IPS-NIHi7 (cell line): ENCODE measurements around the gene LDB2.

Source experiments
- DNase-seq: peaks from one replicate; pipeline ENCODE4 v3.0.0; 2012; ENCODE audit warnings: mixed read lengths; ENCODE audit errors: extremely low spot score

Gene LDB2

DNA sequence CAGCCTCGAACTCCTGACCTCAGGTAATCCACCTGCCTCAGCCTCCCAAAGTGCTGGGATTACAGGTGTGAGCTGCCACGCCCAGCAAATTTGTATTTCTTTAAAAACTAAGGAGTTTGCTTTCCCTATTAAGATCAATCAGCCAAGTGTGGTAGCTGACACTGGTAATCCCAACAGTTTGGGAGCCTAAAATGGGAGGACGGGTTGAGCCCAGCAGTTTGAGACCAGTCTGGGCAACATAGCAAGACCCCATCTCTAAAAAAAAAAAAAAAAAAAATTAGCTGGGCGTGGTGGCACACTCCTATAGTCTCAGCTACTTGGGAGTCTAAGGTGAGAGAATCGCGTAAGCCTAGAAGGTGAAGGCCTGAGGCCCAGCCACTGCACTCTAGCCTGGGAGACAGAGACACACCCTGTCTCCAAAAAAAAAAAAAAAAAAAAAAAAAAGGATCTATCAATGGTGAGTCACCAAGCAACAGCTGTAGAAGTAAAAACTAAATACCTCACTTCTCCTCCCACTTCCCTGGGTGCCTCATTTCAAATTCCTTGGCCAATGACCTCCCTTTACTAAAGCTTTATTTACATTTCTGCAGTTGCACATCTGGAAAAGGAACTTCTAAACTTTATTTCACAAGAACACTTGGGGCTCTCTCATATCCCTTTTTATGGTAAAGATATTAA, 54.5 kb downstream of the LDB2 start:
- peak; percentile 33 for DNase-seq

- DNase-seq: no peak
Observed at GRCh38 chr4:16838226-16838875, 60.1 kb downstream of the LDB2 start.

DNA sequence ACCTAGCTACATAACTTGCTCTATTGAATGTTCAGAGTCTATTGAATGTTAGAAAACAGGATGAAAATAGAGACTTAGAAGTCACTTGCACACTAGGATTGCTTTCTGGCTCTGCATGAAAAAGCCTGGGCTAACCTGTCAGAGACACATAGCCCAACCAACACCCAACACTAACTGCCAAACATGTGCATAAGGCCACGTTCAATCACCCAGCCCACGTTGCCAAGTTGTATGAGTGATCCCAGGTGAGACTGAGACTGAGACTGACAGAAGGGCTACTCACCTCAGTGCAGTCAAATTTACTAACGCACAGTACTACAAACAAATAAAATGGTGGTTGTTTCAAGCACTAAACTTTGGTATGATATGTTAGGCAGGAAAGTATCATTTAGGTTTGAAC, 61.0 kb downstream of the LDB2 start:
- DNase-seq: no peak

DNA sequence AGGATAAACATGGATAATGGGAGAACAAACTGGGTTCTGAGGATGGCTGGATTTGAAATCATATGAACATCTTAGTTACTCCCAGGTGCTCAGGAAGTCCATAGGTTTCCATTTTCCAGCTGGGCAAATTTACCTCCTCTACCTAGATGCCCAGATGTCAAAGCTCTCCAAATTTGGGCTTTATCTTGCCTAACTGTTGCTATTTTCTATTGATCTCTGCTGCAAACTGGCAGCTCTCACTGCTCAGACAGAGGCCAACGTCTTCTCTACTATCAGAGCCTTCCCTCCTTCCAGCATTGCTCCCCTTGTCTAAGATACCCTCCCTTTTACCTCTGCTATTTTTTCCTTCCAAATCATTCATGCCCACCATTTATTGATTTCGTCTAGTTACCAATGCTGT, 62.1 kb downstream of the LDB2 start:
- DNase-seq: no peak

- no peak for DNase-seq
Observed at GRCh38 chr4:16835597-16836247, 62.7 kb downstream of the LDB2 start.

DNA sequence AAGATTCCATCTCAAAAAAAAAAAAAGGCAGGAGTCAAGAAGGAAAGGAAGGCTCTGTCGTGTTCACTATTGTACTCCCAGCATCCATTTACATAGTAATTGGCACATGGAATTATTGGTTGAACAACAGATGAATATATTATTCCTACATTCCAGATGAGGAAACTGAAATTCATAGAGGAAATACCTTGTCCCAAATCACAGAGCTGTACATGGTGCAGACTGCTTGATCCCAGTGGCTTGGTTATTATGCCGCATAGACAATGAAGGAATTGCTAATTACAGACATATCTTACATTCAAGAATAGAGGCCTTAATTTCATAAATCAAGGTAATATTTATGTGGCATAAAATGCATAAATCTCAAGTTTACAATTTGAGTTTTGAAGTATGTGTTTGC, 63.6 kb downstream of the LDB2 start:
- no peak for DNase-seq

- no peak for DNase-seq
Observed at GRCh38 chr4:16833722-16834121, 64.7 kb downstream of the LDB2 start.

GRCh38 chr4:16830081-16830480, 68.4 kb downstream of the LDB2 start:
- DNase-seq: no peak

- no peak for DNase-seq
Observed at GRCh38 chr4:16827794-16828724, 70.4 kb downstream of the LDB2 start.

- no peak for DNase-seq
Observed at GRCh38 chr4:16827045-16827444, 71.4 kb downstream of the LDB2 start.

DNA sequence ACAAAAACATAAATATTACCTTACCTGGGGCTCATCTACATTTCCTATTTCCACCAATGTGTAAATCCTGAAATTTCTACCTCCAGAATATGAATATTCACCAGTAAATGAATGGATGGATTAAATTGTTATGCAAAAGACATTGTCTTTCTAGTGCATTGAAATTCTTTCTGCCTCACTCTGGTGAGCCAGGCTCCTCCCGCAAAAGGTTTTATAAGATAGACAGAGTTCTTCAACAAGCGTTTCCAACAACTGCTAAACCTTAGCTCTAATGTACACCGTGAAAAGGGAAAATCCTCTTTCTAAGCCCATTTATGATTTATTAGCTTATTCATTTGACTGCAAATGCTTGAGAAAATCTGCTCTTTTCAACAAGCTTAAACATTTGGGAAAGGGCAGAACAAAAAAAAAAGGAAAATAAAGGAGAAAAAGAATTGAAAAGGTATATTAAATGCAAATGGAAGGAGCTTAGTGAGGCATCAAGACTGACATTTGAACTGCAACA, 72.0 kb downstream of the LDB2 start:
- no peak for DNase-seq

DNA sequence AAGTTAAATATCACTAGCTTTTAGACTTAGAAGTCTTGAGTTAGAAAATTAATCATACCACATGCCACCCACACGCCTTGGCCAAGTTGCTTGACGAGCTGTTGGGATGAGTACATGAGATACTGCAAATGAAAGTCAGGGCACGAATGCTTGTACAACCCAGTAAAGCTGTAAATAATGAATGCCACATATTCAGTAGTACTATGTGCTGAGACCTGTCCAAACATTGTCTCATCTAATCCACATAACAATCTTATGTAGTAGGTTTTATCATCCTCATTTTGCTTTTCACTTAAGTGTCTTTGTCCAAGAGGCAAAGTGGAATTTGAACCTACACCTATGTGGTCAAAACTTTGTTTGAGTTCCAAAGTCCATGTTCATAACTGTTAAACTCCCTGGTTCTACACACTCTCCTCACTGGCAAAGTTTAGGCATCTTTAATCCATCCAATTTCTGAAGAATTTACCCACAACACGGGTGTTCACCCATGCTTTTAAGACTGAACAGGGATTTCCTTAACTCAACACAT, 74.1 kb downstream of the LDB2 start:
- DNase-seq: no peak

DNA sequence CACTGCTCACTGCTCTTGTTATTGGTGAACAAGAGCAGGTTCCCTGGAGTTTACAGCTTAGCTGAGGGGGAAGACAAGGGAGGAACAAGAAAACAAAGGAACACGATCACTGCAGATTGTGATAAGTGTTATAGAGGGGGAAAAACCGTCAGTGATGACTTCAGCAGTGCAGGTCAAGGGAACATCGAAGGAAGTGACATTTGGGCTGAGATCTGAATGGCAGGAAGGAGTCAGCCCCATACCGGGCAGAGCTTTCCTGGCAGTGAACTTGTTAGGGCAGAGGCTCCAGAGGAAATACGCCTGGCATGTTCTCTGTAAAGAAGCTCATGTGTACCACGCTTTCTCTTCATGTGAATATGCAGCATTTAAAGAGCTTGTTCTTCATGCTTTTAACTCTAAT, 78.1 kb downstream of the LDB2 start:
- peak; percentile 16 for DNase-seq

DNA sequence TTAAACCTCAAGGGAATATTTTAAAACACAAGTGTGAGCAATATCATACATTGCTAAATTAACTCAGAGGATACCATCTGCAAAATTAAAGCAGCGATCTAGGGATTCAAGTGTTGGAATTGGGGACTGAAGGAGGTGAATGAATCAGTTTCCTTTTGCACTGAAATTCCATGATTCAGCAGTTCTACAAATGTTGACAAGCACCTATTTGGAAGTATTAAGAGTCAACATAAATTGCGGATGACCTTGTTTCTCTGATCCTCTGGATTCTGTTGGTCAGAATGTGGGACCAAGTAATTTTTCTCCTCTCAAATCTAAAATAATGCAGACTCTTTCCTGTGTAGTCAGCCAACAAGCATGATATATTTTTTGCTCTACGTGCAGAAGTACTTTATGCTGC, 78.8 kb downstream of the LDB2 start:
- DNase-seq: no peak

- DNase-seq: peak; percentile 49
Observed at GRCh38 chr4:16818005-16818404, 80.4 kb downstream of the LDB2 start.

GRCh38 chr4:16817286-16817685, 81.2 kb downstream of the LDB2 start:
- DNase-seq: no peak

DNA sequence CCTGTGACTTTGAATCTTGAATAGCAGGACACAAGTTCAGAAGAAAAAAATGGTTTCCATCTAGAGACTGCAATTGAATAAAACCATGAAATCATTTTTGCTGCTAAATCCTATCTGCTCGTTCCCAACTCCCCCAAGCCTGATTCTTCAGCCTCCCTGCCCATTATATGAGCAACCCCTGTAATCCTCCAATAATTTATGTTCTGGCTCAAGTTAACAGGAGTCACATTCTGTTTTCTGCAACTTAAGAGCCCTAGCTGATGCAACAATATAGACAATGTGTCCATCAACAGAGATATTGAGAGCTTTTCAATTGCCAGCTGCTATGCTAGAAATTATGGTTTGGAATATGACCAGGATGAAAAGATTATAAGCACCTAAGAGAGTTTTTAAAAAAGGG, 84.1 kb downstream of the LDB2 start:
- DNase-seq: no peak

DNA sequence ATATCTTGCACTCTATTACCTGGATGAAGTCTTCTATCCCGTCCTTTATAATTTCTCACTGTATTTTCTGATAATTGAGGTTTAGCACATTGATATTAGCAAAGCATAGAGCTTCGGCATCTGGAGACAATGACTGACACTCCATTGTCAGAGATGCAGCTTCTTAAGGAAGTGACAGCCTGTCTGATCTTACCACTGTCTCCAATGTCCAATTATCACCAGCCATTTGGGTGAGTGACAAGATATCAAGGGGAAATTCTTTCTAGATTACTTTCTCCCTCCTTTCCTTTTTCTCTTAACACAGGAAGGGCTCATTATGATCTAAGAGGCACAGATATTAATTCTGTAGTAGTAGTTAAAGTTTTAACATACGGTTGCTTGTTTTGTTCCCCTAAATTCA, 86.4 kb downstream of the LDB2 start:
- no peak for DNase-seq

- no peak for DNase-seq
Observed at GRCh38 chr4:16809943-16810342, 88.5 kb downstream of the LDB2 start.

- DNase-seq: no peak
Observed at GRCh38 chr4:16809064-16809463, 89.4 kb downstream of the LDB2 start.

DNA sequence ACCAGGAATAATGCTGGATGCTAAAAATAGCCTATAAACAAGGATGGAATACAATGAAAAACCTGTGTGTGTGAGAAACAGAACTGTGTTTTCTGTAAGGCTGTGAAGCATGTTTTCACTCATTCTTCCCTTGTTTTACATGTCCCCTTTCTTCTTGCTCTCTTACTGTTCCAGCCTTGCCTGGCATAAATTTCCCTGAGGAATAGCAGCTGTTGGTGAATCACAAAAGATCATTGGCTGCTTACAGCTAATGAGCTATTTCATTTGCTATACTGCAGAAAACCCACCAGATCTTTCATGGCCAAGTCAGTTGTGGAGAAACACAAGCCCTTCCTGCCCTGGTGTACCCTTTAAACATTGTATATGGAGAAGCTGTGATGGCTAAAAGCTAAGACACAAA, 91.1 kb downstream of the LDB2 start:
- no peak for DNase-seq

DNA sequence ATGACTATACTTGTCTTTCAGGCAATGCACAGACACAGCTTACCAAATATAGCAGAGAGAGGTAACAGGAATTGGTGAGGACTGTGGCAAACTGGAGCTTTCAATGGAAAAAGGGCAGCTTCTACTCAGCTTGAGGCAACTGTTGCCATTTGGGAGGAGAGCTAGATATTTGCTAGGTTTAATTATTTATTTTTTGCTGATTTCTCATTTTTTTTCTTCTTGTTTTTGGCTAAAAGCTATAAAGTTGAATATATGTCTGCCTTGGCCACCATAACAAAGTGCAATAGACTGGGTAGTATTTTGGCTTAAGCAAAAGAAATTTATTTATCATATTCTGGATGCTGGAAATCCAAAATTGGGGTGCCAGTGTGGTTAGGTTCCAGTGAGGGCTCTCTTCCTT, 93.9 kb downstream of the LDB2 start:
- DNase-seq: no peak
